ENCODE data around the gene PLEKHG4B.

The PLEKHG4B gene

GRCh38 chr5:141761-142160 lies 49.8 kb downstream of the PLEKHG4B start:
- DNase-seq (ENCODE audit: insufficient read length): no peak
- TF ChIP-seq POLR2AphosphoS5 (IDR thresholded peaks at IDR 0.05; ENCODE audit: low read depth, low read length): no peak
- no peak for TF ChIP-seq TAF1 (IDR thresholded peaks at IDR 0.05; ENCODE audit: borderline replicate concordance, low read depth, low read length)
- no peak for TF ChIP-seq POLR2A (IDR thresholded peaks at IDR 0.05; ENCODE audit: low read depth, low read length)
- no peak for FAIRE-seq

GRCh38 chr5:142246-142810 lies 50.4 kb downstream of the PLEKHG4B start:
- FAIRE-seq: no peak
- no peak for TF ChIP-seq POLR2A (IDR thresholded peaks at IDR 0.05; ENCODE audit: low read depth, low read length)
- TF ChIP-seq TAF1 (IDR thresholded peaks at IDR 0.05; ENCODE audit: borderline replicate concordance, low read depth, low read length): no peak
- TF ChIP-seq POLR2AphosphoS5 (IDR thresholded peaks at IDR 0.05; ENCODE audit: low read depth, low read length): no peak
- no peak for DNase-seq (ENCODE audit: insufficient read length)

GRCh38 chr5:143041-143440 lies 51.1 kb downstream of the PLEKHG4B start:
- no peak for FAIRE-seq
- DNase-seq (ENCODE audit: insufficient read length): no peak
- TF ChIP-seq POLR2AphosphoS5 (IDR thresholded peaks at IDR 0.05; ENCODE audit: low read depth, low read length): no peak
- no peak for TF ChIP-seq POLR2A (IDR thresholded peaks at IDR 0.05; ENCODE audit: low read depth, low read length)
- no peak for TF ChIP-seq TAF1 (IDR thresholded peaks at IDR 0.05; ENCODE audit: borderline replicate concordance, low read depth, low read length)

GRCh38 chr5:144941-145340 lies 53.0 kb downstream of the PLEKHG4B start:
- no peak for FAIRE-seq
- no peak for DNase-seq (ENCODE audit: insufficient read length)
- no peak for TF ChIP-seq POLR2AphosphoS5 (IDR thresholded peaks at IDR 0.05; ENCODE audit: low read depth, low read length)

GRCh38 chr5:145585-146323 lies 53.8 kb downstream of the PLEKHG4B start:
- DNase-seq (ENCODE audit: insufficient read length) (no peak), FAIRE-seq (no peak)
- TF ChIP-seq POLR2A (IDR thresholded peaks at IDR 0.05; ENCODE audit: low read depth, low read length): no peak
- no peak for TF ChIP-seq POLR2AphosphoS5 (IDR thresholded peaks at IDR 0.05; ENCODE audit: low read depth, low read length)
- no peak for TF ChIP-seq TAF1 (IDR thresholded peaks at IDR 0.05; ENCODE audit: borderline replicate concordance, low read depth, low read length)

- no peak for TF ChIP-seq POLR2AphosphoS5 (IDR thresholded peaks at IDR 0.05; ENCODE audit: low read depth, low read length)
- TF ChIP-seq TAF1 (IDR thresholded peaks at IDR 0.05; ENCODE audit: borderline replicate concordance, low read depth, low read length): no peak
- TF ChIP-seq POLR2A (IDR thresholded peaks at IDR 0.05; ENCODE audit: low read depth, low read length): no peak
- DNase-seq (ENCODE audit: insufficient read length): no peak
- FAIRE-seq: no peak
Measured at GRCh38 chr5:147751-148150, 55.8 kb downstream of the PLEKHG4B start.

GRCh38 chr5:149745-150485 lies 57.9 kb downstream of the PLEKHG4B start:
- no peak for TF ChIP-seq POLR2AphosphoS5 (IDR thresholded peaks at IDR 0.05; ENCODE audit: low read depth, low read length)
- TF ChIP-seq TAF1 (IDR thresholded peaks at IDR 0.05; ENCODE audit: borderline replicate concordance, low read depth, low read length): no peak
- no peak for TF ChIP-seq POLR2A (IDR thresholded peaks at IDR 0.05; ENCODE audit: low read depth, low read length)
- no peak for FAIRE-seq
- DNase-seq (ENCODE audit: insufficient read length): no peak

GRCh38 chr5:150746-151145 lies 58.8 kb downstream of the PLEKHG4B start:
- DNase-seq (ENCODE audit: insufficient read length): no peak
- FAIRE-seq: no peak
- no peak for TF ChIP-seq TAF1 (IDR thresholded peaks at IDR 0.05; ENCODE audit: borderline replicate concordance, low read depth, low read length)
- no peak for TF ChIP-seq POLR2AphosphoS5 (IDR thresholded peaks at IDR 0.05; ENCODE audit: low read depth, low read length)
- TF ChIP-seq POLR2A (IDR thresholded peaks at IDR 0.05; ENCODE audit: low read depth, low read length): no peak

GRCh38 chr5:152077-152476 lies 60.1 kb downstream of the PLEKHG4B start:
- FAIRE-seq: no peak
- no peak for TF ChIP-seq POLR2A (IDR thresholded peaks at IDR 0.05; ENCODE audit: low read depth, low read length)
- TF ChIP-seq TAF1 (IDR thresholded peaks at IDR 0.05; ENCODE audit: borderline replicate concordance, low read depth, low read length): no peak
- no peak for TF ChIP-seq POLR2AphosphoS5 (IDR thresholded peaks at IDR 0.05; ENCODE audit: low read depth, low read length)
- DNase-seq (ENCODE audit: insufficient read length): no peak

GRCh38 chr5:153256-153655 lies 61.3 kb downstream of the PLEKHG4B start:
- DNase-seq (ENCODE audit: insufficient read length) (no peak), FAIRE-seq (no peak)
- no peak for TF ChIP-seq POLR2A (IDR thresholded peaks at IDR 0.05; ENCODE audit: low read depth, low read length)
- TF ChIP-seq TAF1 (IDR thresholded peaks at IDR 0.05; ENCODE audit: borderline replicate concordance, low read depth, low read length): no peak
- no peak for TF ChIP-seq POLR2AphosphoS5 (IDR thresholded peaks at IDR 0.05; ENCODE audit: low read depth, low read length)

- FAIRE-seq: no peak
- TF ChIP-seq POLR2AphosphoS5 (IDR thresholded peaks at IDR 0.05; ENCODE audit: low read depth, low read length): no peak
- TF ChIP-seq TAF1 (IDR thresholded peaks at IDR 0.05; ENCODE audit: borderline replicate concordance, low read depth, low read length): no peak
- TF ChIP-seq POLR2A (IDR thresholded peaks at IDR 0.05; ENCODE audit: low read depth, low read length): no peak
Measured at GRCh38 chr5:154236-154635, 62.3 kb downstream of the PLEKHG4B start.

GRCh38 chr5:154826-155225 lies 62.9 kb downstream of the PLEKHG4B start:
- FAIRE-seq: no peak
- no peak for DNase-seq (ENCODE audit: insufficient read length)
- TF ChIP-seq POLR2AphosphoS5 (IDR thresholded peaks at IDR 0.05; ENCODE audit: low read depth, low read length) (no peak), TAF1 (IDR thresholded peaks at IDR 0.05; ENCODE audit: borderline replicate concordance, low read depth, low read length) (no peak), POLR2A (IDR thresholded peaks at IDR 0.05; ENCODE audit: low read depth, low read length) (no peak)

More at GRCh38 chr5:154236-154635, 62.3 kb downstream of the PLEKHG4B start:
- DNase-seq (ENCODE audit: insufficient read length): no peak
